H1 (cell line): ENCODE data around the gene ISG15. TPM values are rescaled to one million over a fixed set of nuclear protein-coding genes. Genes with fewer than 3 reads are reported as not detected.
A peak's percentile ranks its signal among the peaks of the same experiment; 100 is the strongest.

Experiments
- CBX5 ChIP-seq: fragments of 300-800, 300-1000 bp; sonication (generic); IDR thresholded peaks from 2 replicates; pipeline ENCODE4 v1.7.1; 2016; ENCODE audit warnings: antibody characterized with exemption, low read length, low read depth
- EZH2 ChIP-seq: fragments of 200-600 bp; sonication (generic); IDR thresholded peaks from 2 replicates; pipeline ENCODE4 v1.7.1; 2012; ENCODE audit warnings: low read depth, mild to moderate bottlenecking, moderate library complexity, low read length, inconsistent platforms; ENCODE audit not compliant: severe bottlenecking
- FOSL1 ChIP-seq: IDR thresholded peaks from 2 replicates; pipeline ENCODE4 v1.6.1; 2011; ENCODE audit warnings: mild to moderate bottlenecking, low read depth, low read length, moderate library complexity; ENCODE audit not compliant: insufficient read depth
- GABPA ChIP-seq: IDR thresholded peaks from 2 replicates; pipeline ENCODE4 v1.6.1; 2011; ENCODE audit warnings: mild to moderate bottlenecking, low read length, moderate library complexity, borderline replicate concordance; ENCODE audit not compliant: insufficient read depth
- GTF2F1 ChIP-seq: IDR thresholded peaks from 2 replicates; pipeline ENCODE4 v1.6.1; 2012; ENCODE audit warnings: low read depth, low read length, improper control_type of control experiment, borderline replicate concordance
- JUN ChIP-seq: IDR thresholded peaks from 2 replicates; pipeline ENCODE4 v1.6.1; 2011; ENCODE audit warnings: low read depth, mild to moderate bottlenecking, improper control_type of control experiment, low read length
- NANOG ChIP-seq: IDR thresholded peaks from 2 replicates; pipeline ENCODE4 v1.6.1; 2011; ENCODE audit warnings: low read length, low read depth, mild to moderate bottlenecking, inconsistent platforms; ENCODE audit not compliant: insufficient read depth, poor library complexity, severe bottlenecking
- POU5F1 ChIP-seq: IDR thresholded peaks from 2 replicates; pipeline ENCODE4 v1.6.1; 2011; ENCODE audit warnings: low read depth, mild to moderate bottlenecking, low read length, moderate library complexity
- RBBP5 ChIP-seq: IDR thresholded peaks from 2 replicates; pipeline ENCODE4 v1.7.1; 2012; ENCODE audit warnings: low read depth, mild to moderate bottlenecking, inconsistent platforms, low read length, moderate library complexity, borderline replicate concordance
- RNF2 ChIP-seq: fragments of 200-900, 300-1000 bp; sonication (generic); IDR thresholded peaks from 2 replicates; pipeline ENCODE4 v1.7.1; 2016; ENCODE audit warnings: borderline replicate concordance, low read depth, mild to moderate bottlenecking, antibody characterized with exemption, low read length; ENCODE audit not compliant: poor library complexity, severe bottlenecking; ENCODE audit errors: missing control alignments
- SIX5 ChIP-seq: IDR thresholded peaks from 2 replicates; pipeline ENCODE4 v1.6.1; 2011; ENCODE audit warnings: mild to moderate bottlenecking, low read depth, low read length
- SUZ12 ChIP-seq: fragments of 200-600 bp; sonication (generic); IDR thresholded peaks from 2 replicates; pipeline ENCODE4 v1.6.1; 2012; ENCODE audit warnings: mild to moderate bottlenecking, inconsistent platforms, low read length, moderate library complexity, mixed read lengths
- TAF1 ChIP-seq: IDR thresholded peaks from 2 replicates; pipeline ENCODE4 v1.6.1; 2011; ENCODE audit warnings: mild to moderate bottlenecking, low read depth, low read length
- TBP ChIP-seq: IDR thresholded peaks from 2 replicates; pipeline ENCODE4 v1.6.1; 2011; ENCODE audit warnings: low read depth, low read length, improper control_type of control experiment
- YY1 ChIP-seq: IDR thresholded peaks from 2 replicates; pipeline ENCODE4 v1.6.1; 2011; ENCODE audit warnings: low read depth, mild to moderate bottlenecking, low read length
- ZNF274 ChIP-seq: IDR thresholded peaks from 2 replicates; pipeline ENCODE4 v1.7.0; 2012; ENCODE audit warnings: low read length, borderline replicate concordance; ENCODE audit errors: extremely low read depth
- polyA plus RNA-seq, 7 experiments: library from polyadenylated mRNA; depleted of rRNA in 3 of 7; stranded (reverse) in 5 of 7; unstranded in 2 of 7; fragments of >200 nt in 5 of 7; fragments of 200-250 nt in 2 of 7; gene quantifications; 1 replicate in 5 of 7; 2 replicates in 1 of 7; 4 replicates in 1 of 7; pipeline versions ENCODE4 v1.2.1 to v1.2.3, GENCODE V29; 2011 to 2013; ENCODE audit warnings: missing spikeins in 2 of 7, mixed read lengths in 2 of 7
- total RNA-seq: library from RNA; stranded (reverse); fragmentation: NEBNext Ultra II Directional; extraction: Animal tissue kit (Norgen Biotek cat#: 25700); gene quantifications from 2 replicates; pipeline ENCODE4 v1.2.1, GENCODE V29; 2021
- TF ChIP-seq, protein P1 (sequence below): IDR thresholded peaks from 2 replicates; pipeline ENCODE4 v1.6.1; 2012; ENCODE audit warnings: inconsistent platforms

The ISG15 gene
- total and polyA plus RNA-seq, 2 of the 8 experiments (the other 6 are each of a cell fraction or from before 2014, with no cell fraction given) = 29.3 to 121 TPM

DNA sequence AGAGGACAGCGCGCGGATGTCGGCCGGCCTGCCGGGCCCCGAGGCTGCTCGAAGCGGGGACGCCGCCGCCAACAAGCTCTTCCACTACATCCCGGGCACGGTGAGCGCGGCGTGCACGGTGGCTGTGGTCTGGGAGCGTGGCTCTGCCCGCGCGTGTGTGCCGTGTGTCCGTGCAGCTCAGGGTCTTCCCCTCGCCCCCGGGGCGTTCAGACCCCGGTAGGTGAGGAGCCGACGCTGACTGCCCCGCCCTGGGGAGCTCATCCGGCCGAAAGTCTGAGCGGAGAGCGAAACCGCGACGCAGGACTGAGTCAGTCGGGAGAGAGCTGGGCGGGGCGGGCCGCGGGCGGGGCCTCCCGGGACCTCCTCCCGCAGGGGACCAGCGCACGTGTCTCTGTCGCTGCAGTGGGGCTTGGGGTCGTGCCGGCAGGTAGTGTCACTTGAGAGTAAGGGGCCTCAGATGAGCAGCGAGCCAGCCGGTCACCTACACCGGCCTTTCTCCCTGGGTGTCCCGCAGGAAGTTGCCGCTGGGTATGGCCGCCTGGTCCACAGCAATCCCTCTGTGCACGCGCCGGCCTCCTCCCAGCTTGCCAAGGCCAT lies 46.5 kb upstream of the ISG15 start (continued):
- TF ChIP-seq RNF2 (no peak), YY1 (no peak), NANOG (no peak), SIX5 (no peak), EZH2 (peak; percentile 82), SUZ12 (peak; percentile 66), RBBP5 (peak; percentile 61; the same call in 1 of the 2 replicates), CBX5 (no peak), FOSL1 (no peak), POU5F1 (no peak), TBP (no peak), GTF2F1 (no peak), ZNF274 (no peak), JUN (no peak), TAF1 (no peak), GABPA (peak; percentile 27; the same call in 1 of the 2 replicates)
- TF ChIP-seq, protein P1, sequence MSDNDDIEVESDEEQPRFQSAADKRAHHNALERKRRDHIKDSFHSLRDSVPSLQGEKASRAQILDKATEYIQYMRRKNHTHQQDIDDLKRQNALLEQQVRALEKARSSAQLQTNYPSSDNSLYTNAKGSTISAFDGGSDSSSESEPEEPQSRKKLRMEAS = no peak
